Cardiac fibroblast (primary cell): ENCODE results near the gene LHCGR.
"Not testable (repeated sequence)": the region's sequence is repeated elsewhere in the genome, so short reads cannot be mapped to it uniquely, and the experiment has no call there.

Source experiments
- DNase-seq, 2 donors: peaks; one replicate each; pipeline versions ENCODE4 v3.0.0 to v3.0.0-alpha.2; 2010; ENCODE audit warnings: low read depth in 2 of 2
- H3K4me3 ChIP-seq, 2 donors: replicated peaks in 1 of 2; 1 replicate in 1 of 2; 2 replicates in 1 of 2; pipeline ENCODE4 v1.5.1; 2011; ENCODE audit warnings: low read depth in 2 of 2, low read length in 2 of 2, mild to moderate bottlenecking in 2 of 2, moderate library complexity in 1 of 2
- CTCF ChIP-seq: IDR thresholded peaks from one replicate; pipeline ENCODE4 v1.5.1; 2011; ENCODE audit warnings: low read depth, mild to moderate bottlenecking, low read length, inconsistent platforms

LHCGR gene

DNA sequence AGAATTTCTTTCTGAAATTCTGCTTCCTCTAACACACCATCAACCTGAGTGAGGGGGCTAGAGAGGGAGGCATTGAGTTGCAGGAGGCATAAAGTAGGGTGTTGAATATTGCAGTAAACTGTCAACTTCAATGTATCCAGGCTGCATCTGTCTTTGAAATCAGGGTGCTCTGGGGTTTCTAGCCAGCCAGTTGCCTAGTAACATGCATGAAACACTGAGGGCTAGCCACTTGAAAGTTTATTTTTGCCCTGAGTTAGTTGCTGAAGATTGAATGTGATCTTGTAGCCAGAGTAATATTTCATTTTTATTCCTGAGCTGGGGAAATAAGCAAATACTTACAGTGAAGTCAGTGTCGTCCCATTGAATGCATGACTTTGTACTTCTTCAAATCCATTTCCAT, 41.9 kb downstream of the LHCGR start:
- no peak overlapping the region for H3K4me3 ChIP-seq
- no peak for DNase-seq
- TF ChIP-seq CTCF, result no peak

DNA sequence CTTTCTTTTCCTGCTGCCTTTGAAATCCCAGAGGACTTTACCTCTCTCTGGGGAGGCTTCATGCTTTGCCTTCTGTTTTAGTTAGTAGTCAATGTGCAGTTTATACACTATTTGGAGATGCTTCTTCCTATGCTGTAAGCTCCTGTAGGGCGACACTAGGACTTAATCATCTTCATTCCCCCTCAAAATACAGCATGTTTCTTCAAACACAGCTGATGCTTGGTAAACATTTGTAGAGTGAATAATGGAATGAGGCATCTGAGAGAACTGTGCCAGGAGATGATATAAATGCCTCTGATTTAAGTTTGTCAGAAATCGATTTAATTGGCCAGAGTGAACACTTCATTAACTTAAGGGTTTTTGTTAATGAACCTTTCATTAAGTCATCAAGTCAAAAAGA, 43.4 kb downstream of the LHCGR start:
- TF ChIP-seq CTCF, result no peak
- DNase-seq, result peak in 1 of 2 donors; percentile 30
- H3K4me3 ChIP-seq, result no peak overlapping the region

- H3K4me3 ChIP-seq, result no peak overlapping the region
- DNase-seq, result peak; percentile 58 to 63
- no peak for TF ChIP-seq CTCF
These were observed 44.2 kb downstream of the LHCGR start for GRCh38 chr2:48711343-48711742.

- no peak for TF ChIP-seq CTCF
- no peak overlapping the region for H3K4me3 ChIP-seq
- DNase-seq, result no peak
These were observed 46.2 kb downstream of the LHCGR start for GRCh38 chr2:48709096-48710034.

- TF ChIP-seq CTCF, result no peak
- H3K4me3 ChIP-seq, result no peak overlapping the region
- DNase-seq, result no peak
These were observed 48.1 kb downstream of the LHCGR start for GRCh38 chr2:48707466-48707865.

- H3K4me3 ChIP-seq, DNase-seq: not testable (repeated sequence)
These were observed 51.9 kb downstream of the LHCGR start for GRCh38 chr2:48703621-48704020.

GRCh38 chr2:48699348-48699930, 56.1 kb downstream of the LHCGR start:
- H3K4me3 ChIP-seq, result no peak overlapping the region
- TF ChIP-seq CTCF, result no peak
- DNase-seq, result peak; percentile 58
